CD4-positive, alpha-beta memory T cell (primary cell): Measurements from ENCODE around the gene UNC5CL. TPM values are rescaled to one million over a fixed set of nuclear protein-coding genes. Genes with fewer than 3 reads are reported as not detected.

ENCODE experiments used
- CTCF ChIA-PET: fragments of 350-600 bp; sonication (Branson Sonifier 250); formaldehyde crosslinking; loops from one replicate; lab custom pipeline; 2021; ENCODE audit warnings: inconsistent platforms; ENCODE audit not compliant: partially characterized antibody; lab: Charles Lee
- POLR2A ChIA-PET: fragments of 350-600 bp; sonication (Branson Sonifier 250); formaldehyde crosslinking; loops from one replicate; lab custom pipeline; 2021; ENCODE audit not compliant: partially characterized antibody; lab: Charles Lee
- DNase-seq, 5 donors: peaks; one replicate each; pipeline versions ENCODE4 v3.0.0 to v3.0.0-alpha.2; 2020 to 2022; ENCODE audit warnings: mixed read lengths in 1 of 5
- H3K27ac ChIP-seq: one replicate; pipeline ENCODE4 v1.7.0; 2013; ENCODE audit warnings: low read depth, low read length
- H3K27me3 ChIP-seq: 2 replicates; pipeline ENCODE4 v1.7.0; 2013; ENCODE audit warnings: mild to moderate bottlenecking, low read length, moderate library complexity; ENCODE audit not compliant: insufficient read depth
- H3K36me3 ChIP-seq: 2 replicates; pipeline ENCODE4 v1.7.0; 2013; ENCODE audit warnings: mild to moderate bottlenecking, low read length, moderate library complexity; ENCODE audit not compliant: insufficient read depth
- H3K4me1 ChIP-seq: 2 replicates; pipeline ENCODE4 v1.7.0; 2013; ENCODE audit warnings: mild to moderate bottlenecking, low read length, moderate library complexity; ENCODE audit not compliant: insufficient read depth
- H3K4me3 ChIP-seq, 2 donors: one replicate each; pipeline ENCODE4 v1.7.0; 2013; ENCODE audit warnings: low read length in 2 of 2, mild to moderate bottlenecking in 1 of 2
- H3K9me3 ChIP-seq, 2 donors: one replicate each; pipeline ENCODE4 v1.7.0; 2013; ENCODE audit warnings: low read length in 2 of 2, control low read depth in 1 of 2; ENCODE audit not compliant: control insufficient read depth in 1 of 2
- H3K27ac Mint-ChIP-seq, 7 donors: one replicate each; pipeline ENCODE4 v1.8.0; 2020 to 2021; ENCODE audit warnings: mixed read lengths in 7 of 7, mild to moderate bottlenecking in 6 of 7, inconsistent platforms in 3 of 7, moderate library complexity in 3 of 7
- H3K27me3 Mint-ChIP-seq, 2 donors: one replicate each; pipeline ENCODE4 v1.8.0; 2020 to 2021; ENCODE audit warnings: mixed read lengths in 2 of 2
- H3K36me3 Mint-ChIP-seq, 2 donors: one replicate each; pipeline ENCODE4 v1.8.0; 2020 to 2021; ENCODE audit warnings: mixed read lengths in 2 of 2, inconsistent platforms in 1 of 2, mild to moderate bottlenecking in 1 of 2
- H3K4me1 Mint-ChIP-seq, 4 donors: one replicate each; pipeline ENCODE4 v1.8.0; 2020 to 2021; ENCODE audit warnings: mixed read lengths in 4 of 4, mild to moderate bottlenecking in 1 of 4
- H3K4me3 Mint-ChIP-seq, 8 donors: one replicate each; pipeline ENCODE4 v1.8.0; 2020 to 2021; ENCODE audit warnings: mixed read lengths in 8 of 8, mild to moderate bottlenecking in 7 of 8, moderate library complexity in 6 of 8, inconsistent platforms in 3 of 8
- H3K9me3 Mint-ChIP-seq, 8 donors: one replicate each; pipeline ENCODE4 v1.8.0; 2020 to 2021; ENCODE audit warnings: mixed read lengths in 8 of 8, mild to moderate bottlenecking in 5 of 8, inconsistent platforms in 3 of 8, moderate library complexity in 1 of 8
- intact Hi-C: fragments of 100-400 bp; cut with micrococcal nuclease; formaldehyde crosslinking; loops from one replicate; pipeline ENCODE4 v1.15.1; 2023
- polyA plus RNA-seq, 2 donors: library from polyadenylated mRNA; unstranded; fragments of 300-500 nt; fragmentation: Illumina TruSeq; gene quantifications; one replicate each; pipeline ENCODE4 v1.2.3, GENCODE V29; 2021
- total RNA-seq, 2 experiments: library from RNA; stranded (reverse); gene quantifications; one replicate each; pipeline ENCODE4 v1.2.3, GENCODE V29; 2021

Gene UNC5CL
- total and polyA plus RNA-seq, 4 experiments from 2014 or later: 0.13 to 6.4 (median 3.5) TPM

GRCh38 chr6:41049521-41049920 is 10.5 kb upstream of the UNC5CL start:
- no peak overlapping the region for H3K4me3 ChIP-seq
- no peak for DNase-seq
- Mint-ChIP-seq H3K27me3 (no peaks in the 10 kb centered on the region), H3K4me3 (no peak overlapping the region), H3K36me3 (peaks cover 11 to 12% of the 10 kb centered on the region in 2 donors), H3K4me1 (peaks cover 10 to 17% (median 13%) of the 10 kb centered on the region in 4 donors), H3K9me3 (no peaks in the 10 kb centered on the region), H3K27ac (peak overlapping the region in 2 of 7 donors; percentile 47 to 77)
- ChIA-PET CTCF (interaction anchor here (0.8 to 3.5 kb wide), 4 partner anchors 10 to 45 kb away, joined by 3 to 17 read pairs (median 5); partner anchors contain the start of gene UNC5CL), POLR2A (no interaction called here)
- no peak overlapping the region for H3K27ac ChIP-seq
- no peaks in the 10 kb centered on the region for H3K36me3 ChIP-seq
- intact Hi-C loops: no loop called here
- H3K9me3 ChIP-seq: no peaks in the 10 kb centered on the region
- H3K27me3 ChIP-seq: no peaks in the 10 kb centered on the region
- peaks cover 16% of the 10 kb centered on the region for H3K4me1 ChIP-seq

- intact Hi-C loops: no loop called here
- H3K9me3 ChIP-seq: no peaks in the 10 kb centered on the region
- CTCF ChIA-PET: interaction anchor here (2.9 to 3.5 kb wide), 2 partner anchors 8 to 11 kb away, joined by 11 to 17 read pairs; partner anchors contain the start of gene UNC5CL
- H3K4me3 ChIP-seq: no peak overlapping the region
- DNase-seq: no peak
- H3K27ac Mint-ChIP-seq: peak overlapping the region in 2 of 7 donors; percentile 70 to 77
- no peaks in the 10 kb centered on the region for H3K9me3 Mint-ChIP-seq
- no peaks in the 10 kb centered on the region for H3K27me3 ChIP-seq
- POLR2A ChIA-PET: interaction anchor here (0.6 kb wide), 1 partner anchor 40 kb away, joined by 3 read pairs; no protein-coding TSS in a partner anchor
- H3K36me3 ChIP-seq: no peaks in the 10 kb centered on the region
- peaks cover 10 to 17% (median 13%) of the 10 kb centered on the region in 4 donors for H3K4me1 Mint-ChIP-seq
- peaks cover 11 to 12% of the 10 kb centered on the region in 2 donors for H3K36me3 Mint-ChIP-seq
- H3K27ac ChIP-seq: no peak overlapping the region
- no peak overlapping the region for H3K4me3 Mint-ChIP-seq
- no peaks in the 10 kb centered on the region for H3K27me3 Mint-ChIP-seq
- H3K4me1 ChIP-seq: peaks cover 16% of the 10 kb centered on the region
Observed at GRCh38 chr6:41047745-41048732, 9.0 kb upstream of the UNC5CL start.

GRCh38 chr6:41047306-41047705 is 8.3 kb upstream of the UNC5CL start:
- POLR2A ChIA-PET: interaction anchor here (0.6 kb wide), 1 partner anchor 39 kb away, joined by 3 read pairs; no protein-coding TSS in a partner anchor
- no peaks in the 10 kb centered on the region for H3K27me3 ChIP-seq
- H3K4me3 ChIP-seq: no peak overlapping the region
- CTCF ChIA-PET: interaction anchor here (1.2 to 3.5 kb wide), 4 partner anchors 7 to 22 kb away, joined by 4 to 17 read pairs (median 9); partner anchors contain the start of gene UNC5CL
- intact Hi-C loops: no loop called here
- H3K9me3 ChIP-seq: no peaks in the 10 kb centered on the region
- Mint-ChIP-seq H3K27me3 (no peaks in the 10 kb centered on the region), H3K4me3 (no peak overlapping the region), H3K9me3 (no peaks in the 10 kb centered on the region), H3K27ac (peak overlapping the region in 1 of 7 donors; percentile 42), H3K36me3 (peaks cover 11 to 14% of the 10 kb centered on the region in 2 donors), H3K4me1 (peaks cover 6 to 10% (median 7%) of the 10 kb centered on the region in 4 donors)
- H3K36me3 ChIP-seq: no peaks in the 10 kb centered on the region
- no peak for DNase-seq
- no peak overlapping the region for H3K27ac ChIP-seq
- H3K4me1 ChIP-seq: peaks cover 10% of the 10 kb centered on the region

DNA sequence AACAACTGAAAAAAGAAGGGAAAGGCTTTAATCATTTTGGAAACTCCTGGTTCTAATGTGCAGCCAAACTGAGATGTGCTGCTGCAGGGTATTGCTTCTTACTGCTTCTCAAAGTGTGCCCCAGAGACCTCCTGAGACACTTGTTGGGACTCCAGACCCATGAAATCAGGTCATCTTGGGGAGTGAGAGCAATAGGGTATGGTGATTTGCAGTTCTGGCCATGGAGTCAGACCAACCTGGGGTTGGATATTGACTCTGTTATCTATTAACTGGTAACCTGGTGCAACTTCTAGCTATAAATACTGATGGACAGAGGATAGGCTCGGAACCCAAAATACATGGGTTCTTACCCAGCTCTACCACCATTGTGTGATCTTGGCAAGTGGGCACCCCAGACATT is 7.1 kb upstream of the UNC5CL start:
- Mint-ChIP-seq H3K27me3 (no peaks in the 10 kb centered on the region), H3K36me3 (peaks cover 5 to 10% of the 10 kb centered on the region in 2 donors), H3K9me3 (no peaks in the 10 kb centered on the region), H3K4me3 (no peak overlapping the region), H3K27ac (no peak overlapping the region), H3K4me1 (no peaks in the 10 kb centered on the region)
- ChIA-PET POLR2A (no interaction called here), CTCF (interaction anchor here (1.2 to 2.9 kb wide), 3 partner anchors 9 to 23 kb away, joined by 4 to 11 read pairs (median 7); no protein-coding TSS in a partner anchor)
- no peak overlapping the region for H3K27ac ChIP-seq
- no peaks in the 10 kb centered on the region for H3K4me1 ChIP-seq
- DNase-seq: no peak
- intact Hi-C loops: no loop called here
- no peaks in the 10 kb centered on the region for H3K36me3 ChIP-seq
- no peaks in the 10 kb centered on the region for H3K27me3 ChIP-seq
- H3K9me3 ChIP-seq: no peaks in the 10 kb centered on the region
- H3K4me3 ChIP-seq: no peak overlapping the region

- no peak overlapping the region for H3K4me3 ChIP-seq
- H3K27me3 ChIP-seq: no peaks in the 10 kb centered on the region
- Mint-ChIP-seq H3K36me3 (peaks cover 5 to 10% of the 10 kb centered on the region in 2 donors), H3K4me3 (no peak overlapping the region), H3K9me3 (no peaks in the 10 kb centered on the region), H3K27ac (no peak overlapping the region), H3K4me1 (no peaks in the 10 kb centered on the region), H3K27me3 (no peaks in the 10 kb centered on the region)
- intact Hi-C loops: no loop called here
- H3K9me3 ChIP-seq: no peaks in the 10 kb centered on the region
- ChIA-PET POLR2A (no interaction called here), CTCF (interaction anchor here (1.2 to 2.9 kb wide), 3 partner anchors 9 to 23 kb away, joined by 3 to 11 read pairs (median 7); no protein-coding TSS in a partner anchor)
- no peaks in the 10 kb centered on the region for H3K4me1 ChIP-seq
- no peaks in the 10 kb centered on the region for H3K36me3 ChIP-seq
- no peak overlapping the region for H3K27ac ChIP-seq
- DNase-seq: no peak
Observed at GRCh38 chr6:41045664-41046063, 6.6 kb upstream of the UNC5CL start.

DNA sequence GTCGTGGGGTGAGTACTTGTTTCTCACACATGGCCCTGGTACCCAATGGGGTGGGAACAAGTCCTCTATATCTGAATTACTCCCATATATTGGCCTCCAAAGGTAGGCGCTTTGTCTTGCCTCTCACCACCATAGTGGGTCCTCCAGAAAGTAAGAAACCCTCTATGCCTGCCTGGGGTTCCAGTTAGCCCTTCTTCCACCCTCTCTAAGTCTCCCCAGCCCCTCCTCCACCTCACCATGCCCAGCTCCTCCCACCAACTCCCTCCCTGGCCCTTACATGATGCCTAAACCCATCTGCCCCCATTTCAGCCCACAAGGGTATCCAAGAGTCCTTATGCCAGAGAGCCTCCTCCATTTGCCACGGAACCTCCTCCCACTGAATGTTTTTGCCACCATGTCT is 4.1 kb upstream of the UNC5CL start:
- DNase-seq: no peak
- Histone ChIP-seq H3K27me3 (no peaks in the 10 kb centered on the region), H3K4me3 (no peak overlapping the region), H3K9me3 (no peaks in the 10 kb centered on the region), H3K27ac (no peak overlapping the region), H3K36me3 (no peaks in the 10 kb centered on the region), H3K4me1 (no peaks in the 10 kb centered on the region)
- H3K4me1 Mint-ChIP-seq: peaks cover 0 to 7% (median under 1%) of the 10 kb centered on the region in 4 donors
- H3K9me3 Mint-ChIP-seq: no peaks in the 10 kb centered on the region
- POLR2A ChIA-PET: interaction anchor here (1.4 kb wide), 1 partner anchor 15 kb away, joined by 3 read pairs; no protein-coding TSS in a partner anchor
- peaks cover 0 to 6% of the 10 kb centered on the region in 2 donors for H3K36me3 Mint-ChIP-seq
- intact Hi-C loops: no loop called here
- CTCF ChIA-PET: interaction anchor here (1.0 to 4.7 kb wide), 3 partner anchors 15 to 45 kb away, joined by 3 to 46 read pairs (median 7); no protein-coding TSS in a partner anchor
- H3K27me3 Mint-ChIP-seq: no peaks in the 10 kb centered on the region
- no peak overlapping the region for H3K4me3 Mint-ChIP-seq
- H3K27ac Mint-ChIP-seq: peak overlapping the region in 1 of 7 donors; percentile 46
